ENCODE measurements around the gene C17orf107. TPM values are rescaled to one million over a fixed set of nuclear protein-coding genes. Genes with fewer than 3 reads are reported as not detected.

The C17orf107 gene
- total RNA-seq, 1 experiment from 2014 or later: 1.7 TPM

DNA sequence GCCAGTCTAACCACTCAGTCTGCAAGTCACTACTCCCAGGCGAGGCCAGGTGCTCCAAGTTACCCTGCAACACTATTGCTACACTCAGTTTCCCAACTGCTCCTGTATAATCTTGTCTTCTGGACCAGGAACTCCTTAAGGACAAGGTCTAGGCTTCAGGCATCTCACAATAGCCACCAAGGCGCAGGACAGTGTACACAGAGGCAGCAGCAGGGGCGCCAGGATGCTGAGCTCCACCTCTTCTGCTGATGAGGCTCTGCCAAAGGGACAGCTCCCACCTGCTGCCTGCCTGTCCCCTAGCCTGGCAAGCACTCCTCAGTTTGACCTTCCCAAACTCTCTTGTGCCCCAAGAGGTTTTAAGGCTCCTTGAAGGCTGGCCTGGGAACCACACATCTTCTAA, 37.1 kb downstream of the C17orf107 start:
- Histone ChIP-seq H3K9me2 (ENCODE audit: insufficient read depth) (no peaks in the 10 kb centered on the region), H3K4me3 (replicated peaks in 1 of 2; ENCODE audit: low read depth in 1 of 2, low read length in 2 of 2) (no peak overlapping the region), H3K4me2 (ENCODE audit: low read length) (no peak overlapping the region), H3K9me3 (ENCODE audit: control insufficient read depth in 1 of 2, insufficient read depth in 1 of 2, low read depth in 1 of 2, low read length in 2 of 2) (no peaks in the 10 kb centered on the region), H2AFZ (ENCODE audit: low read depth, low read length, poor library complexity, severe bottlenecking) (no peak overlapping the region), H3K4me1 (ENCODE audit: control insufficient read depth in 1 of 2, insufficient read depth in 2 of 2, low read length in 2 of 2) (peaks cover 12 to 26% of the 10 kb centered on the region in 2 experiments), H3K27me3 (ENCODE audit: insufficient read depth, low read length) (no peaks in the 10 kb centered on the region), H3K79me2 (ENCODE audit: insufficient read depth, low read length) (peaks cover 30% of the 10 kb centered on the region), H4K20me1 (ENCODE audit: insufficient read depth) (no peaks in the 10 kb centered on the region), H3K9ac (ENCODE audit: low read length) (no peak overlapping the region), H3K27ac (ENCODE audit: low read depth, low read length) (no peak overlapping the region), H3K36me3 (ENCODE audit: control insufficient read depth in 1 of 2, insufficient read depth in 2 of 2, low read length in 2 of 2) (peaks cover 0 to 17% of the 10 kb centered on the region in 2 experiments; a peak in 1 of 4 replicates)
- TF ChIP-seq SP1 (IDR thresholded peaks at IDR 0.05; ENCODE audit: low read depth) (no peak), YY1 (IDR thresholded peaks at IDR 0.05; ENCODE audit: extremely low read depth, insufficient replicate concordance, low read depth, low read length) (no peak), RAD21 (IDR thresholded peaks at IDR 0.05; ENCODE audit: low read depth) (no peak), TCF7L2 (IDR thresholded peaks at IDR 0.05; ENCODE audit: borderline replicate concordance, extremely low read depth, insufficient read depth, insufficient read length) (no peak), REST (IDR thresholded peaks at IDR 0.05; ENCODE audit: low read depth) (no peak), POLR2AphosphoS5 (IDR thresholded peaks at IDR 0.05; ENCODE audit: low read depth, low read length) (no peak), EZH2 (IDR thresholded peaks at IDR 0.05) (no peak), ZFX (IDR thresholded peaks at IDR 0.05) (no peak), SRF (IDR thresholded peaks at IDR 0.05; ENCODE audit: low read depth) (no peak), ELF1 (IDR thresholded peaks at IDR 0.05; ENCODE audit: borderline replicate concordance, low read depth) (no peak), POLR2A (IDR thresholded peaks at IDR 0.05; ENCODE audit: borderline replicate concordance, extremely low read depth, insufficient read depth, insufficient read length) (no peak), JUND (IDR thresholded peaks at IDR 0.05) (no peak), EGR1 (IDR thresholded peaks at IDR 0.05; ENCODE audit: low read depth) (no peak), FOSL1 (IDR thresholded peaks at IDR 0.05; ENCODE audit: low read depth) (no peak), MAX (IDR thresholded peaks at IDR 0.05) (no peak)
- TF ChIP-seq, protein P1, sequence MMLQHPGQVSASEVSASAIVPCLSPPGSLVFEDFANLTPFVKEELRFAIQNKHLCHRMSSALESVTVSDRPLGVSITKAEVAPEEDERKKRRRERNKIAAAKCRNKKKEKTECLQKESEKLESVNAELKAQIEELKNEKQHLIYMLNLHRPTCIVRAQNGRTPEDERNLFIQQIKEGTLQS (IDR thresholded peaks at IDR 0.05): no peak
- TF ChIP-seq, protein P2, sequence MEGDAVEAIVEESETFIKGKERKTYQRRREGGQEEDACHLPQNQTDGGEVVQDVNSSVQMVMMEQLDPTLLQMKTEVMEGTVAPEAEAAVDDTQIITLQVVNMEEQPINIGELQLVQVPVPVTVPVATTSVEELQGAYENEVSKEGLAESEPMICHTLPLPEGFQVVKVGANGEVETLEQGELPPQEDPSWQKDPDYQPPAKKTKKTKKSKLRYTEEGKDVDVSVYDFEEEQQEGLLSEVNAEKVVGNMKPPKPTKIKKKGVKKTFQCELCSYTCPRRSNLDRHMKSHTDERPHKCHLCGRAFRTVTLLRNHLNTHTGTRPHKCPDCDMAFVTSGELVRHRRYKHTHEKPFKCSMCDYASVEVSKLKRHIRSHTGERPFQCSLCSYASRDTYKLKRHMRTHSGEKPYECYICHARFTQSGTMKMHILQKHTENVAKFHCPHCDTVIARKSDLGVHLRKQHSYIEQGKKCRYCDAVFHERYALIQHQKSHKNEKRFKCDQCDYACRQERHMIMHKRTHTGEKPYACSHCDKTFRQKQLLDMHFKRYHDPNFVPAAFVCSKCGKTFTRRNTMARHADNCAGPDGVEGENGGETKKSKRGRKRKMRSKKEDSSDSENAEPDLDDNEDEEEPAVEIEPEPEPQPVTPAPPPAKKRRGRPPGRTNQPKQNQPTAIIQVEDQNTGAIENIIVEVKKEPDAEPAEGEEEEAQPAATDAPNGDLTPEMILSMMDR (IDR thresholded peaks at IDR 0.05 in 2 of 3, conservative IDR thresholded peaks at IDR 0.05 in 1 of 3; ENCODE audit: borderline replicate concordance in 1 of 3, insufficient read depth in 1 of 3, low read depth in 2 of 3, low read length in 2 of 3): no peak
- POLR2A ChIA-PET: no interaction called here
- ATAC-seq: no peak
- CTCF ChIA-PET: no interaction called here
- BruUV-seq (replicated peaks): no TSS peak
- RAD21 ChIA-PET (ENCODE audit: low non-redundant PET in 1 of 2, low total read pairs in 2 of 2, uncharacterized antibody in 2 of 2, unreplicated experiment in 2 of 2): no interaction called here
- intact Hi-C loops (cut with micrococcal nuclease): no loop called here
- DNase-seq (ENCODE audit: low read depth, low spot score): no peak
